GM23248 (cell line): Measurements from ENCODE around the gene SIPA1L3.

Source experiments
- EZH2 ChIP-seq: fragments of 200-600 bp; sonication (generic); IDR thresholded peaks from 2 replicates; pipeline ENCODE4 v1.6.1; 2018; ENCODE audit warnings: antibody characterized with exemption, mild to moderate bottlenecking; ENCODE audit not compliant: insufficient read depth, poor library complexity, severe bottlenecking
- EZH2phosphoT487 ChIP-seq: fragments of 200-600 bp; sonication (generic); IDR thresholded peaks from 2 replicates; pipeline ENCODE4 v1.6.1; 2018; ENCODE audit warnings: antibody characterized with exemption, moderate library complexity, mild to moderate bottlenecking, low read depth; ENCODE audit not compliant: insufficient read depth

DNA sequence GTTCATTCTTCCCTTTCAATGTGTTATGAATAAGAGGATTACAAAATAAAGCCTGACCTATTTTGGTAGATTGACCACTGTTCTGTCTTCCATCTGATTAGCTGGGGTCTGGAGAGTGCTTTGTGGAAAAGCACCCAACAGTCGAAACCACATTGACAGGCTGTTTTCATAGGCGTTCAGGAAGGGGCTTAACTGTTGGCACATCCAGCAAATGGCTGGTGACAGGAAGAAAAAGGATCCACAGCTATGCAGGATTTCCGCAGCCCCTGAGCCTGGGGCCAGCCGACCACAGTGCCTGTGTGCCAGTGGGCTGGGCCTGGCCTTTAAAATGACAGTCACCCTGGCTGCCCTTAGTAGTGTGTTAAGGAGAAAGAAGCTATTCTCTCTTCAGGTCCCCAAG, 113.3 kb downstream of the SIPA1L3 start:
- TF ChIP-seq EZH2phosphoT487 (no peak), EZH2 (no peak)
